SK-N-SH treated with all-trans-retinoic acid at 6 μM for 48 hours (cell line): ENCODE measurements around the gene SAFB2.

Experiments used
- ATAC-seq: fragments of 200-7000 bp; cut with Tn5 transposase; 3 replicates; pipeline ENCODE4 v1.9.1; 2020; ENCODE audit warnings: mild to moderate bottlenecking, moderate library complexity
- BACH2 ChIP-seq: fragments of 250-450 bp; sonication (Bioruptor Pico); IDR thresholded peaks from 2 replicates; pipeline ENCODE4 v1.9.0; 2021; ENCODE audit warnings: mild to moderate bottlenecking, borderline replicate concordance
- CSDC2 ChIP-seq: fragments of 250-450 bp; sonication (Bioruptor Pico); IDR thresholded peaks from 2 replicates; pipeline ENCODE4 v1.5.0; 2020; ENCODE audit warnings: mild to moderate bottlenecking, moderate library complexity
- ESRRG ChIP-seq: fragments of 250-450 bp; sonication (Bioruptor Pico); IDR thresholded peaks from 2 replicates; pipeline ENCODE4 v1.6.1; 2021; ENCODE audit warnings: mild to moderate bottlenecking
- GLIS3 ChIP-seq: fragments of 250-450 bp; sonication (Bioruptor Pico); IDR thresholded peaks from 2 replicates; pipeline ENCODE4 v1.5.0; 2020; ENCODE audit warnings: mild to moderate bottlenecking, moderate library complexity
- ISL1 ChIP-seq: fragments of 250-450 bp; sonication (Bioruptor Pico); IDR thresholded peaks from 2 replicates; pipeline ENCODE4 v2.1.2; 2022; ENCODE audit warnings: mild to moderate bottlenecking, moderate library complexity
- OSR1 ChIP-seq: fragments of 250-450 bp; sonication (Bioruptor Pico); IDR thresholded peaks from 2 replicates; pipeline ENCODE4 v1.8.0; 2022; ENCODE audit warnings: moderate library complexity, mild to moderate bottlenecking, inconsistent platforms
- PPARA ChIP-seq: fragments of 250-450 bp; sonication (Bioruptor Pico); IDR thresholded peaks from 2 replicates; pipeline ENCODE4 v1.5.0; 2020; ENCODE audit warnings: mild to moderate bottlenecking, borderline replicate concordance
- RARB ChIP-seq: fragments of 250-450 bp; sonication (Bioruptor Pico); IDR thresholded peaks from 2 replicates; pipeline ENCODE4 v1.8.0; 2021; ENCODE audit warnings: mild to moderate bottlenecking, moderate library complexity
- SNAI2 ChIP-seq: fragments of 250-450 bp; sonication (Bioruptor Pico); IDR thresholded peaks from 2 replicates; pipeline ENCODE4 v1.5.0; 2020; ENCODE audit warnings: mild to moderate bottlenecking, moderate library complexity
- TCF4 ChIP-seq: fragments of 250-450 bp; sonication (Bioruptor Pico); IDR thresholded peaks from 2 replicates; pipeline ENCODE4 v1.8.0; 2021; ENCODE audit warnings: mild to moderate bottlenecking, moderate library complexity, borderline replicate concordance
- TOX ChIP-seq: fragments of 250-450 bp; sonication (Bioruptor Pico); IDR thresholded peaks from 2 replicates; pipeline ENCODE4 v1.8.0; 2021; ENCODE audit warnings: mild to moderate bottlenecking, moderate library complexity, borderline replicate concordance
- ZC3H10 ChIP-seq: fragments of 250-450 bp; sonication (Bioruptor Pico); IDR thresholded peaks from 2 replicates; pipeline ENCODE4 v1.5.1; 2021; ENCODE audit warnings: mild to moderate bottlenecking, moderate library complexity
- ZFP3 ChIP-seq: fragments of 250-450 bp; sonication (Bioruptor Pico); IDR thresholded peaks from 2 replicates; pipeline ENCODE4 v1.5.0; 2020; ENCODE audit warnings: mild to moderate bottlenecking, moderate library complexity
- ZFP30 ChIP-seq: fragments of 450-650 bp; formaldehyde crosslinking; IDR thresholded peaks from 2 replicates; pipeline ENCODE4 v1.5.0; 2022; ENCODE audit warnings: mild to moderate bottlenecking, moderate library complexity
- ZNF565 ChIP-seq: fragments of 450-650 bp; formaldehyde crosslinking; conservative IDR thresholded peaks from 2 replicates; pipeline ENCODE4 v1.5.0; 2020; ENCODE audit warnings: low read depth, mild to moderate bottlenecking, moderate library complexity
- ZNF70 ChIP-seq: fragments of 450-650 bp; formaldehyde crosslinking; IDR thresholded peaks from 2 replicates; pipeline ENCODE4 v1.5.0; 2020; ENCODE audit warnings: mild to moderate bottlenecking, moderate library complexity
- ZNF8 ChIP-seq: fragments of 450-650 bp; formaldehyde crosslinking; IDR thresholded peaks from 2 replicates; pipeline ENCODE4 v1.5.0; 2020; ENCODE audit warnings: mild to moderate bottlenecking, moderate library complexity
- TF ChIP-seq, protein P1 (sequence below): fragments of 250-450 bp; sonication (Bioruptor Pico); IDR thresholded peaks from 2 replicates; pipeline ENCODE4 v1.8.0; 2021; ENCODE audit warnings: low read depth, mild to moderate bottlenecking, moderate library complexity, borderline replicate concordance
- TF ChIP-seq, protein P2 (sequence below): fragments of 250-450 bp; sonication (Bioruptor Pico); IDR thresholded peaks from 2 replicates; pipeline ENCODE4 v1.5.0; 2020; ENCODE audit warnings: mild to moderate bottlenecking, moderate library complexity
- TF ChIP-seq, protein P3 (sequence below): fragments of 250-450 bp; sonication (Bioruptor Pico); IDR thresholded peaks from 2 replicates; pipeline ENCODE4 v1.8.0; 2020; ENCODE audit warnings: mild to moderate bottlenecking, moderate library complexity, borderline replicate concordance
- TF ChIP-seq, protein P4 (sequence below): fragments of 250-450 bp; sonication (Bioruptor Pico); IDR thresholded peaks from 2 replicates; pipeline ENCODE4 v1.5.1; 2020; ENCODE audit warnings: low read depth, mild to moderate bottlenecking, moderate library complexity
- TF ChIP-seq, protein P5 (sequence below): fragments of 250-450 bp; sonication (Bioruptor Pico); IDR thresholded peaks from 2 replicates; pipeline ENCODE4 v1.5.1; 2021; ENCODE audit warnings: mild to moderate bottlenecking, moderate library complexity

SAFB2 gene

DNA sequence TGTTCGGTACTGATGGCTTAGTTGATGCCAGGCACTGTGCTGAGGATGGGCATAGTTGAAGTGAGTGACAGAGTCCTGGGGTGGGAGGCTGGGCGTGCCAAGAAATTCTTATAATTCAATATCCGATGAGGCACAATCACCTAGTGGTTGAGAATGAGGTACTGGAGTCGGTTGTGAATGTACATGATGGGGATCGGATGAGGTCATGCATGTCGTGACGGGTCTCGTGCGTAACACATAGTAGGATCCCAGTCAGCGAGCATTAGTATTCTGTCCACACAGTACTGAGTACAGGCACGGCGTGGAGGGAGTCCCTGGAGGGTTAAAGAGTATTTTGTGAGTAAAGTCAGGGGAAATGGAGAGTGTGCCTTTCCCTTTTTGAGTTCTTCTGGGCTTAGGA is 3.1 kb upstream of the SAFB2 start:
- ATAC-seq: no peak
- TF ChIP-seq ZFP3: no peak
- no peak for TF ChIP-seq BACH2 (CRISPR knock-in tag)
- no peak for TF ChIP-seq TCF4 (CRISPR knock-in tag)
- TF ChIP-seq ZFP30 (CRISPR knock-in tag): no peak
- TF ChIP-seq SNAI2 (CRISPR knock-in tag): no peak
- TF ChIP-seq ZNF70: no peak
- TF ChIP-seq CSDC2 (CRISPR knock-in tag): no peak
- TF ChIP-seq, all 23 proteins: peak for 0

DNA sequence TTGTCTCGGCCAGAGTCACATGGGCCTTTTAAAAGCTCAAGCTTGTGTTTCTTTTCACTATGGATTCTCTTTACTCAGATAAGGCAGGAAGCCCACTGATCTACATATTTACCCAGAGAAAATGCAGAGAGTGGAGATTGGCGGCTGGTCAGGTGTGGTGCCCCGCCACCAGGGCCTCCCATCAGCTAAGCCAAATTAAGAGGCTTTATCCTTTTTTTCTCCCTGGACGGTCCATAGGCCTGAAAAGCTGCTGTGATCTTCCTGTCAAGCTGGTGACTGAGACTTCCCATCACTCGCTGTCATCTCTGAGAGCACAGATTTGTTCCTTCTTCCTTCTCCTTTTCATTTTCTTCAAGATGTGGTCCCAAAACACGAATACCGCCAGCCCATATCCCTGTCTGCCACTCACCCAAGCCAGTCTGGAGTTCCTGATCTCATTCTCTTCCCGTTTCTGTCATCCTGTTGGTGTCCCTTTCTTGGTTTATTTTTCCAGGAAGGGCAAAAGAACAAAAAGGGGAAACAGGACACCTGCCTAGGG is 2.2 kb upstream of the SAFB2 start:
- TF ChIP-seq ESRRG (CRISPR knock-in tag): no peak
- TF ChIP-seq ZC3H10 (CRISPR knock-in tag): no peak
- TF ChIP-seq, protein P1, sequence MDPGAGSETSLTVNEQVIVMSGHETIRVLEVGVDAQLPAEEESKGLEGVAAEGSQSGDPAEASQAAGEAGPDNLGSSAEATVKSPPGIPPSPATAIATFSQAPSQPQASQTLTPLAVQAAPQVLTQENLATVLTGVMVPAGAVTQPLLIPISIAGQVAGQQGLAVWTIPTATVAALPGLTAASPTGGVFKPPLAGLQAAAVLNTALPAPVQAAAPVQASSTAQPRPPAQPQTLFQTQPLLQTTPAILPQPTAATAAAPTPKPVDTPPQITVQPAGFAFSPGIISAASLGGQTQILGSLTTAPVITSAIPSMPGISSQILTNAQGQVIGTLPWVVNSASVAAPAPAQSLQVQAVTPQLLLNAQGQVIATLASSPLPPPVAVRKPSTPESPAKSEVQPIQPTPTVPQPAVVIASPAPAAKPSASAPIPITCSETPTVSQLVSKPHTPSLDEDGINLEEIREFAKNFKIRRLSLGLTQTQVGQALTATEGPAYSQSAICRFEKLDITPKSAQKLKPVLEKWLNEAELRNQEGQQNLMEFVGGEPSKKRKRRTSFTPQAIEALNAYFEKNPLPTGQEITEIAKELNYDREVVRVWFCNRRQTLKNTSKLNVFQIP (CRISPR knock-in tag): no peak
- TF ChIP-seq TCF4 (CRISPR knock-in tag): no peak
- TF ChIP-seq ZNF8 (CRISPR knock-in tag): no peak
- TF ChIP-seq ISL1 (CRISPR knock-in tag): no peak
- TF ChIP-seq ZFP3: no peak
- TF ChIP-seq PPARA (CRISPR knock-in tag): no peak
- TF ChIP-seq GLIS3: no peak
- TF ChIP-seq SNAI2 (CRISPR knock-in tag): no peak
- TF ChIP-seq ZNF565 (CRISPR knock-in tag): no peak
- TF ChIP-seq, protein P2, sequence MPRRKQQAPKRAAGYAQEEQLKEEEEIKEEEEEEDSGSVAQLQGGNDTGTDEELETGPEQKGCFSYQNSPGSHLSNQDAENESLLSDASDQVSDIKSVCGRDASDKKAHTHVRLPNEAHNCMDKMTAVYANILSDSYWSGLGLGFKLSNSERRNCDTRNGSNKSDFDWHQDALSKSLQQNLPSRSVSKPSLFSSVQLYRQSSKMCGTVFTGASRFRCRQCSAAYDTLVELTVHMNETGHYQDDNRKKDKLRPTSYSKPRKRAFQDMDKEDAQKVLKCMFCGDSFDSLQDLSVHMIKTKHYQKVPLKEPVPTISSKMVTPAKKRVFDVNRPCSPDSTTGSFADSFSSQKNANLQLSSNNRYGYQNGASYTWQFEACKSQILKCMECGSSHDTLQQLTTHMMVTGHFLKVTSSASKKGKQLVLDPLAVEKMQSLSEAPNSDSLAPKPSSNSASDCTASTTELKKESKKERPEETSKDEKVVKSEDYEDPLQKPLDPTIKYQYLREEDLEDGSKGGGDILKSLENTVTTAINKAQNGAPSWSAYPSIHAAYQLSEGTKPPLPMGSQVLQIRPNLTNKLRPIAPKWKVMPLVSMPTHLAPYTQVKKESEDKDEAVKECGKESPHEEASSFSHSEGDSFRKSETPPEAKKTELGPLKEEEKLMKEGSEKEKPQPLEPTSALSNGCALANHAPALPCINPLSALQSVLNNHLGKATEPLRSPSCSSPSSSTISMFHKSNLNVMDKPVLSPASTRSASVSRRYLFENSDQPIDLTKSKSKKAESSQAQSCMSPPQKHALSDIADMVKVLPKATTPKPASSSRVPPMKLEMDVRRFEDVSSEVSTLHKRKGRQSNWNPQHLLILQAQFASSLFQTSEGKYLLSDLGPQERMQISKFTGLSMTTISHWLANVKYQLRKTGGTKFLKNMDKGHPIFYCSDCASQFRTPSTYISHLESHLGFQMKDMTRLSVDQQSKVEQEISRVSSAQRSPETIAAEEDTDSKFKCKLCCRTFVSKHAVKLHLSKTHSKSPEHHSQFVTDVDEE (CRISPR knock-in tag): no peak
- TF ChIP-seq, protein P3, sequence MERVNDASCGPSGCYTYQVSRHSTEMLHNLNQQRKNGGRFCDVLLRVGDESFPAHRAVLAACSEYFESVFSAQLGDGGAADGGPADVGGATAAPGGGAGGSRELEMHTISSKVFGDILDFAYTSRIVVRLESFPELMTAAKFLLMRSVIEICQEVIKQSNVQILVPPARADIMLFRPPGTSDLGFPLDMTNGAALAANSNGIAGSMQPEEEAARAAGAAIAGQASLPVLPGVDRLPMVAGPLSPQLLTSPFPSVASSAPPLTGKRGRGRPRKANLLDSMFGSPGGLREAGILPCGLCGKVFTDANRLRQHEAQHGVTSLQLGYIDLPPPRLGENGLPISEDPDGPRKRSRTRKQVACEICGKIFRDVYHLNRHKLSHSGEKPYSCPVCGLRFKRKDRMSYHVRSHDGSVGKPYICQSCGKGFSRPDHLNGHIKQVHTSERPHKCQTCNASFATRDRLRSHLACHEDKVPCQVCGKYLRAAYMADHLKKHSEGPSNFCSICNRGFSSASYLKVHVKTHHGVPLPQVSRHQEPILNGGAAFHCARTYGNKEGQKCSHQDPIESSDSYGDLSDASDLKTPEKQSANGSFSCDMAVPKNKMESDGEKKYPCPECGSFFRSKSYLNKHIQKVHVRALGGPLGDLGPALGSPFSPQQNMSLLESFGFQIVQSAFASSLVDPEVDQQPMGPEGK: no peak
- TF ChIP-seq OSR1 (CRISPR knock-in tag): no peak
- TF ChIP-seq RARB (CRISPR knock-in tag): no peak
- TF ChIP-seq ZNF70: no peak
- TF ChIP-seq, protein P4, sequence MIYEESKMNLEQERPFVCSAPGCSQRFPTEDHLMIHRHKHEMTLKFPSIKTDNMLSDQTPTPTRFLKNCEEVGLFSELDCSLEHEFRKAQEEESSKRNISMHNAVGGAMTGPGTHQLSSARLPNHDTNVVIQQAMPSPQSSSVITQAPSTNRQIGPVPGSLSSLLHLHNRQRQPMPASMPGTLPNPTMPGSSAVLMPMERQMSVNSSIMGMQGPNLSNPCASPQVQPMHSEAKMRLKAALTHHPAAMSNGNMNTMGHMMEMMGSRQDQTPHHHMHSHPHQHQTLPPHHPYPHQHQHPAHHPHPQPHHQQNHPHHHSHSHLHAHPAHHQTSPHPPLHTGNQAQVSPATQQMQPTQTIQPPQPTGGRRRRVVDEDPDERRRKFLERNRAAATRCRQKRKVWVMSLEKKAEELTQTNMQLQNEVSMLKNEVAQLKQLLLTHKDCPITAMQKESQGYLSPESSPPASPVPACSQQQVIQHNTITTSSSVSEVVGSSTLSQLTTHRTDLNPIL (CRISPR knock-in tag): no peak
- no peak for TF ChIP-seq TOX (CRISPR knock-in tag)
- no peak for TF ChIP-seq BACH2 (CRISPR knock-in tag)

DNA sequence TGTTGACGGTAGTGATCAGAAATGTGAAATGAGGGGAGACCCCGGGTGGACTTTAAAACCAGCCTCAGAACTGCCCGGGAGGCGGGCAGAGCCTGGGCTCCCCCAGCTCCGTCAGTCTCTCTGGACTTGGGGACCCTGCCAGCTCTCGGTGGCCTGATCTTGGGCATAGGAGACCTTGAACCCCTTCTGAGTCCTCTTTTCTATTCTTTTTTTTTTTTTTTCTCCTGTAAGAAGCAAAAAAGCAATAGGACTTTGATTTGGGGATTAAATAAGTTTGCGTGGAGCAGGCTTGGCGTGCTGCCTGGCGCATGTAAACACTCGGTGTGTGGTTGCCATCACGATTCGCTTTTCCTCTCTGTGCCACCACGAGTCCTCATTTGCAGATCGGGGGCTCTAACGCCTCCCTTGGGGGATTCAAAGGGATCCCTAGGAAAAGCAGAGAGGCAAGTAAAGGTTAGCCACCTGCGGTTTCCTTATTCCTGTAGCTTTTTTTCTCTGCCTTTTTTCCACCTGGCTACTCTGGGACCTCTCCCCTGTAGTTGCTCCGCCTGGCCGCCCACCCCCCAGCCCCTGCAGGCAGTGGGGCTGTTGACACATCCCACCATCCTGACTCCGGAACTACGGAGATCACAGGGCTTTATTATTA is 1.6 kb upstream of the SAFB2 start:
- ATAC-seq: peak; percentile 8; the same call in 1 of the 3 replicates
- no peak for TF ChIP-seq CSDC2 (CRISPR knock-in tag)
- no peak for TF ChIP-seq ISL1 (CRISPR knock-in tag)
- no peak for TF ChIP-seq PPARA (CRISPR knock-in tag)
- TF ChIP-seq ZFP30 (CRISPR knock-in tag): no peak
- no peak for TF ChIP-seq OSR1 (CRISPR knock-in tag)
- no peak for TF ChIP-seq ZC3H10 (CRISPR knock-in tag)
- no peak for TF ChIP-seq TCF4 (CRISPR knock-in tag)
- TF ChIP-seq GLIS3: no peak
- TF ChIP-seq RARB (CRISPR knock-in tag): no peak
- TF ChIP-seq, protein P5, sequence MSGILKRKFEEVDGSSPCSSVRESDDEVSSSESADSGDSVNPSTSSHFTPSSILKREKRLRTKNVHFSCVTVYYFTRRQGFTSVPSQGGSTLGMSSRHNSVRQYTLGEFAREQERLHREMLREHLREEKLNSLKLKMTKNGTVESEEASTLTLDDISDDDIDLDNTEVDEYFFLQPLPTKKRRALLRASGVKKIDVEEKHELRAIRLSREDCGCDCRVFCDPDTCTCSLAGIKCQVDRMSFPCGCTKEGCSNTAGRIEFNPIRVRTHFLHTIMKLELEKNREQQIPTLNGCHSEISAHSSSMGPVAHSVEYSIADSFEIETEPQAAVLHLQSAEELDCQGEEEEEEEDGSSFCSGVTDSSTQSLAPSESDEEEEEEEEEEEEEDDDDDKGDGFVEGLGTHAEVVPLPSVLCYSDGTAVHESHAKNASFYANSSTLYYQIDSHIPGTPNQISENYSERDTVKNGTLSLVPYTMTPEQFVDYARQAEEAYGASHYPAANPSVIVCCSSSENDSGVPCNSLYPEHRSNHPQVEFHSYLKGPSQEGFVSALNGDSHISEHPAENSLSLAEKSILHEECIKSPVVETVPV: no peak

More for the DNA sequence above, 2.2 kb upstream of the SAFB2 start:
- no peak for ATAC-seq
